GM18909 (cell line): ENCODE data around the gene TMEM204.
A peak's percentile ranks its signal among the peaks of the same experiment; 100 is the strongest.

Experiments used
- ATAC-seq: cut with Tn5 transposase; IDR thresholded peaks from one replicate; pipeline ENCODE4 v1.9.1; 2021; ENCODE audit warnings: mild to moderate bottlenecking; ENCODE audit not compliant: unreplicated experiment, poor library complexity

Gene TMEM204

DNA sequence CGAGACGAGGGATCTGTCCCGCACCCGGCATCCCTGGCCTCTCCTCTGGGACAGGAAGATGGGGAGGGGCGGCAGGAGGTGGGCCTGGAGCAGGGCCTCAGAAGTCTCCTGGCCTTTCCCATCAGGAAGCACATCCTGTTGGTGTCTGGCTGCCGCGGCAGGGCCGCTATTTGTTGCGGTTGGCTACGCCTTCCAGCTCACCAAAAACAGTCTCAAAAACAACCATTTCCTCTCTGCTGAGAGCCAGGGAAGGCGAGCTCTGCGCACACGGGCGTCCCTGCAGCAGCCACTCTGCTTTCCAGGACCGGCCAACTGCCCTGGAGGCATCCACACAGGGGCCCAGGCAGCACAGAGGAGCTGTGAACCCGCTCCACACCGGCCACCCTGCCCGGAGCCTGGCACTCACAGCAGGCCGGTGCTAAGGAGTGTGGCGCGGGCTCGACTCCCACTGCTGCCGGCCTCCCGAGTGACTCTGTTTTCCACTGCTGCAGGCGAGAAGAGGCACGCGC lies at the start of gene TMEM204:
TMEM204 (plus strand) TSS at position 224 of the 509 bp plus-strand sequence. CDS start 610 bp downstream, outside the sequence.
- ATAC-seq: no peak

DNA sequence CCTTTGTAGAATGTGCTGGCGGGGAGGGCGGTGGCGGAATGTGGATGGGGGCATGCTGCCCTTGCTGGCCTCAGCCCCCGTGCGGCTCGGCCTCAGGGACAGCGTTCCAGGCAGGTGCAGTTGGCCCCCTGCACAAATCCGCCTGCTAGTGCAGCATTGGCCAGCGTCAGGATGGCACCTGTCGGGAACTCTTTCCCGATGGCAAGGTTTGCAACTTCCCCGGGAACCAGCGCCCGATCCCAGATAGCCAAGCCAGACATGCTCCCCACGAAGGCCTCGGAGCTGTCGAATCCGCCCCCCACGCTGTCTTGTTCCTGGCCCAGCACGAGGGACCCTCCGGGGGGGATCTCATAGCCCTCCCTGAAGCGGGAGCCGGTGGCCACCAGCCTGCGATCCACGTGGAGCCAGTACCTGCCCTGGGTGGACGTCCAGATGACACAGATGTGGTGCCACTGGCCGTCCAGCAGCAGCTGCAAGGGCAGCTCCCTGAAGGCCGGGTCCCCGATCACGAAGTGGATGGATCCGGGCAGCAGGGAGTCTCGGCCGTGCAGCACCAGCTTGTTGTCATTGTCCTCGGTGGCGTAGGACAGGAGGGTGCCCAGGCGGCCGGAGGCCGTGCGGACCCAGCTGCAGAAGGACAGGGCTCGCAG lies 47.5 kb upstream of the TMEM204 start:
- ATAC-seq: no peak

DNA sequence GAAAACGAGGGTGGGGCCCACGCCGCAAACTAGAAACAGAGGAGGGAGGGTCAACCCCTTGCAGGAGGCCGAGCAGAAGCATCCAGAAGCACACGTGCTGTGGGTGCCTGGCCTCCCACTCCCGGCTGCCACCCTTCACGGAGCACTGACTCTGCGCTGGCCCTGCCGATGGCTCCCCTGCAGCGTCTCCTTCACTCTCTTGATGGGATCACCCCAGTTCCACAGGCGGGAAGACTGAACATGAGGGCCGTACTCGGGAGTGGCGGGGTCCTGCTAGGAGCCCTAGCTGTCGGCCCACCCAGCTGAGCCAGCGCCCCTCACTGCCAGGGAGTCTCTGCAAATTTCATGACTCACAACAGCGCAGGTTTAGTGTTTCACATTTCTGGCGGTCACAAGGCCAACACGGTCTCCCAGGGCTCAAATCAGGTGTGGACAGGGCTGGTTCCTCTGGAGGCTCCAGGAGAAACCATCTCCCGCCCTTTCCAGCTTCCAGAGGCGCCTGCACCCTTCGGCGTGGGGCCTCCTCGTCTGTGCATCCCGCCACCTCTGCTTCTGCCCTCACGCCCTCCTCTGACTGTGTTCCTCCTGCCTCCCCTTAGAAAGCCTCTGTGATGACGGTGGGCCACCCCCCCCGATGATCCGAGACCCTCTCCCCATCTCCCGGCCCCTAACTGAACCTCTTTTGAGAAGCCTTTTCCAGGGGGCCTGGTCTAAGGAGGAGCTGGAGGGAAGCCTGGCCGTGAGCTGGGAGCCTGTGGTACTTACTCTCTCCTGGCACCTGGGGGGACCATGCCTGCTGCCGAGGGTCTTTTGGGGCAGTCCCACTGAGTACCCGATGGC lies 46.7 kb upstream of the TMEM204 start:
- no peak for ATAC-seq

DNA sequence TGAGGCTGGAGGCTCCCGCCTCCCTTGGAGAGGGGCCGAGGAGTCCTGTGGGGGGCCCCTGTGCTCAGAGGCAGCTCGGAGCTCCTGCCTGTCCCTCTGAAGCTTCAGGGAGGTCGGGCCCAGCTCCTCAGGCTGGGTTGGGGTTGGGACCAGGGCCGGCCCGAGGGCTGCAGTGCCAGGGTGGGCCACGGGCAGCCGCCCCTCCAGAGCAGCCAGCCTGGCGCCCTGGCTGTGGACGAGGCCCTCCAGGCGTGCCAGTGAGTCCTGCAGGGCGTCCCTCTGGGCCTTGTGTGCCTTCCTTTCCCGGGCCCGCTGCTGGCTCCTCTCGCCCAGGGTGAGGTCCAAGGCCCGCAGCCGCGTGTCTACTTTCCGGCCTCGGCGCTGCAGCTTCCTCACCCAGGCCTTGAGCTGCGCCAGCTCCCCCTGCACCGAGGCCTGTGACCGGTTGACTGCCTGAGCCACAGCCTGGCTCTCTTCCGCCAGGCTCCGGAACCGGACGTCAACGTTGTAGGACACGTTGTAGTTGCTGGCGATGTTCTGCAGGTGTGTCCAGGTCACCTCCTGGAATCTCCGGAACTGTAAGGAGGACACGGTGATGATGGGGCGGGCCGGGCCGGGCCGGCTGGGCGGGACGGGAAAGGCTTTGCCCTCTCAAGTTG lies 45.9 kb upstream of the TMEM204 start:
- ATAC-seq: no peak

DNA sequence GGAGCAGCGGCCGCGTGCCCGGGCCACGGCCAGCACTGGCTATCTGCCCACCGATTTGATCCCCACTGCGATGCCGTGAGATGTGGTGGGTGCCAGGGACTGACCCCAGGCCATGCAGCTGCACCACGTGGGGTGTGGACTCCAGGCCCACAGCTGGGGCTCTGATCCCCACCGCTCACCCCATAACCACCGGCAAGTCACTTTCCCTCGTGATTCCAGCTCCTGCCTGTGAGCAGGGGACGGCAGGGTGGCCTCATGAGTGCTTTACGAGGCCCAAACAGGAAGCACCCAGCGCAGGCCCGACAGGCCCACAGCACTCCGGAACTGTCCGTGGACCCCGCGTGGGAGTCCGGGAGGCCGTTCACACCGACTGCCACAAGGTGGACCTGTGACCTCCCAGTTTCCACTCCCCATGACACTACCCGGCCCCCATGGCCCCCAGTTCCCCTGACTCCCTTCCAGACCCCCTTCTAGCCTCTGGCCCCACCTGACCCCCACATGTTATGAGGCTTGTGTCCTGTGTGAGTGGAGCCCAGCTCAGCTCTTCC lies 45.3 kb upstream of the TMEM204 start:
- no peak for ATAC-seq

DNA sequence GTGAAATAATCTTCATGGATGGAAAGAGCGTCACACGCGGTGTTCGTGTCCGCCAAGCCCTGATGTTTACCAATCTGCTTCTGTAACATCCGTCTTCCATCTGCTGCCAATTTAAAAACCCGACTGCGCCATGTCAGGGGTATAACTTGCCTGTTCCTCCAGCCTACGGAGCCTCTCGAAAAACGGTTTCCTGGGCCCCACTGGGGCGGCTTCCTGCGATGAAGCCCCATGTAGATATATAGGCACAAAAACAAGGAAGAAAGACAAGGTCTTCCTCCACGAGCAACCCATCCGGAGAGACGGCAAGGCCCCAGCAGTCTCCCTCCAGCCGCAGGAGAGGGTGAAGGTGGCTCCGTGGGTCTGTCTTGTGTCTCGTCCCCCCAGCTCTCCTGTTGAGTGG lies 44.8 kb upstream of the TMEM204 start, which contains the start of gene PTX4:
PTX4 (minus strand) TSS at position 326 of the 400 bp plus-strand sequence; CDS start at position 291, 35 bp downstream.
- ATAC-seq: no peak

DNA sequence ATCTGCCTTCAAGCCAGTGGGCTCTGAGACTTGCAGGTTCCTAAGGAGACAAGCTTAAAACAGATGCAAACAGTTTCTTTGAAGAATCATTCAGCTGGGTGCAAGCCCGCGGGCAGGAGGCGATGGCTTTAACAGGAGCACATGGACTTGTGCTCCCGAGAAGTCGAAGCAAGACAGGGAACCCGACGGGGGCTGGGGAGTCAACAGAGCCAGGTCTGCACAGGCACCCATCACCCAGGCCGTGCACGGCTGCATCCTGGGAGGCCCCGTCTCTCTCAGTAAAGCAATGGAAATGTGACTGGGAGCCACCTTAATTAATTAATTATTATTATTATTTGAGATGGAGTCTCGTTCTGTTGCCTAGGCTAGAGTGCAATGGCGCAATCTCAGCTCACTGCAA lies 44.4 kb upstream of the TMEM204 start:
- no peak for ATAC-seq

DNA sequence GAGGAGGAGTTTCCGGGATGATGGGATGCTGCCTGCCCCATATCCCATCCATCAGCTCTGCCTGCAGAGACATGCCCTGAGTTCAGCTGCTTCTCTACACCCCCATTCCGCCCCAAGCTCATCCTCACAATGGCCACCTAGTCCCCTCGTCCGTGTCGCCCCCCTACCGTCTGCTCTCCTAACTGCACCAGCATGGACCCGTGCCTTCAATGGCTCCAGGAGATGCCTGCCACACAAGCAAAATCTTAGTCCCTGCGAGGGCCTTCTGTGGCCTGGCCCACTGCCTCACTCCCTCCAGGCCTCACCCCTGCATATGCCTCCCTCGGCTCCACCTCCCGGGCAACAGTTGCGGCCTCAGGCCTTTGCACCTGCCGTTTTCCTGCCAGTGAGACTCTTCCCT lies 42.1 kb upstream of the TMEM204 start:
- ATAC-seq: no peak

DNA sequence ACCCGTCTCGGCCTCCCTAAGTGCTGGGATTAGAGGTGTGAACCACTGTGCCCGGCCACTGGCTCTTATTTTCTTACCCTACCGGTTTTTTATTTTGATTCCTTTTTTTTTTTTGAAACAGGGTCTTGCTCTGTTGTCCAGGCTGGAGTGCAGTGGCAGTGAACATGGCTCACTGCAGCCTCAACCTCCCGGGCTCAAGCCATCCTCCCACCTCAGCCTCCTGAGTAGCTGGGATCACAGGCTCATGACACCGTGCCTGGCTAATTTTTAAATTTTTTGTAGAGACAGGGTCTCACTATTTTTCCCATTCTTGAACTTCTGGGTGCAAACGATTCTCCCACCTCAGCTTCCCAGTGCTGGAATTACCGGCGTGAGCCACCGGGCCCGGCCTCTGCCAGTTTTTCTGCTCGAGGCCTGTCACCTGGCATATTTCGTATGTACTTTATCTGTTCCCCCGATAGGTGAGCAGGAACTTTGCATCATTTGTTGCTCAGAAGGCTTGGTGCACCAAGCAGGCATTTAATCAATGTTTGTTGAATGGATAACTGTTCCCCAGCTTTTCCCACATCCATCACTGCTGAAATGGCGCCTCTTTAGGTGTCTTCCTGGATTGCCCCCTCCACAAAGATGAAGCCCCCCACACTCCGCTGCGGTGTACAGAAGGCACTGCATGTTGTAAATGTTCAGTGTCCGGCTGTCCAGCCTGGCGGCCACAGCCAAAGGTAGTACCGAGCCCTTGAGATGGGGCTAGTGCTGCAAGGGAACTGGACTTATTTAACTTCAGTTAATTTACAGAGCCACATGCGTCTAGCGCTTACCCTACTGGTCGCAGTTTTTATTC lies 41.2 kb upstream of the TMEM204 start:
- no peak for ATAC-seq

DNA sequence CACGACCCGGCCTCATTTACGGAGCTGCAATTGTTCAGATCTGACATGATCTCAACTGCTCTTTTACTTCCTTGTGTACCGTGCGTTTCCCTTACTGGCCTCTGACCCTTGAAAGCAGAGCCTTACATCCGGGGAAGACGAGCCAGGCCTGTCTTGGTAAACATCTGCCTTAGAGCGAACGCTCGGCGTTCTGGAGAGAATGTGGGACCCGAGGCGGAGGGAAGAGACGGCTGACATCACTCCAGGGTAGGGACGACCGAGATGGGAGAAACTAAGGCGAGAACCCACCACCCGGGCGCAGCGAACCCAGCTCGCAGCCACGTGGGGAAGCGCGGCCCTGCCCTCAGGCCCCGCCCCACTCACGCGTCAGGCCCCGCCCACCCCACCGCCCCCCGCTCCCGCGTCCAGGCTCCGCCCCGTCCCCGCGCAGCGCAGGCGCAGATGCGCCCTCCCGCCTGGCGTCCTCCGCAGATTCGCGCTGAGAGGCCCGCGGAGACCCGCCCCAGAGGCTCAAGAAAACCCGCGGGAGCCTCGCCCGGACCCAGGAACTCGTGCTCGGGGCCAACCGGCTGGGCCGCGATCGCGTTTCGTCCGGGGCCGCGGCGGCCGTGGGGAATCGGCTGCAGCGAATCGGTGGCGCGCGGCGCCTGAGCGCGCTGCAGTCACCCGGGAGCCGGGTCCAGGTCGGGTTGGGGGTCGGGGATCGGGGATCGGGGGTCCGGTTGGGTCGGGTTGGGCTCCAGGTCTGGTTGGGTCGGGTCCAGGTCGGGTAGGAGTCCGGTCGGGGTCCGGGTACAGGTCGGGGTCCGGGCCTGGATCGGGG lies 40.3 kb upstream of the TMEM204 start, which contains the start of gene TELO2:
TELO2 (plus strand) TSS at position 438 of the 823 bp plus-strand sequence. CDS start 922 bp downstream, outside the sequence.
- ATAC-seq: peak; percentile 56

DNA sequence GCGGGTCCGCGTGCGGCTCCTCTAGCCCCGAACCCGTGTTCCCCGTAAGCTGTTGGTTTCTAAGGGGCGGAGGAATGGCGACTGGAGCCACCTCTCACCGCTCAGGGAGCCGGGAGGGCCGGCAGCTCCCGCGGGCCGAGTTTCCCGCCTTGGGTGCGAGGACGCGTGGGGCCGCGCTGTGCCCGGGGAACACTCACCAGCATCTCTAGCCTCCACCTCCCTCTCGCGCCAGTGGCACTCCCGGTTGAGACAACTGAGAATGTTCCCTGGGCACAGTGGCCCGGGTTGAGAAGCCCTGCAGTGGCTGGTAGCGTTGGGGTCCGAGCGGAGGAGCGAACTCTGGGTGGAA lies 39.7 kb upstream of the TMEM204 start:
- peak; percentile 20 for ATAC-seq

DNA sequence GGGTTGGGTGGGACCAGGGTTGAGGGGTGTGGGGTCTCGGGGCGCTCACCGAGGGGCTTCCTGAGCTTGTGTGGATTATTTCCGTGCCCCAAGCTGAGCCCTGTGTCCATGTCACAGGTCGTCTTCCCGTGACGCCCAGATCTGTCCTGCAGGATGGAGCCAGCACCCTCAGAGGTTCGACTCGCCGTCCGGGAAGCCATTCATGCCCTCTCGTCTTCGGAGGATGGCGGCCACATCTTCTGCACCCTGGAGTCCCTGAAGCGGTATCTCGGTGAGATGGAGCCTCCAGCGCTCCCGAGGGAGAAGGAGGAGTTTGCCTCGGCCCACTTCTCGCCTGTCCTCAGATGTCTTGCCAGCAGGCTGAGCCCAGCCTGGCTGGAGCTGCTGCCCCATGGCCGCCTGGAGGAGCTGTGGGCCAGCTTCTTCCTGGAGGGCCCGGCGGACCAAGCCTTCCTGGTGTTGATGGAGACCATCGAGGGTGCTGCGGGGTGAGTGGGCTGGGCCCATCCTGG lies 39.3 kb upstream of the TMEM204 start:
- ATAC-seq: no peak

DNA sequence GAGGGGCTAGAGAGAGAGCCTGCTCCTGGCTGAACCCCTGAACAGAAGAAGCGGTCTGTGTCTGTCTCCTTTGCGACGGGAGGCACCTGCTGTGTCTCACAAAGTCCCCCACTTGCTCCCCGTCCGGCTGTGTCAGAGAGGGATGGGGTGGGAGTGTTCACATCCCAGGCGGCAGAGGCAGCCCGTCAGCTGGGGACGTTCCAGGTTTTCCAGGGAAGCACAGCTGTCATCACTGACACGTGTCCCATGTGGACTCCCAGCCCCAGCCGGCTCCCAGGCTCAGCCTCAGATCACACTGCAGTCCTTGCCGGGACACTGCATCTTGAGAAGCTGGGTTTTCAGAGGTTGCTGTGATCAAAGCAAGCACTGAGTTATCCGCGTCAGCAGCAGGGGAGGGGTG lies 38.8 kb upstream of the TMEM204 start:
- ATAC-seq: no peak

DNA sequence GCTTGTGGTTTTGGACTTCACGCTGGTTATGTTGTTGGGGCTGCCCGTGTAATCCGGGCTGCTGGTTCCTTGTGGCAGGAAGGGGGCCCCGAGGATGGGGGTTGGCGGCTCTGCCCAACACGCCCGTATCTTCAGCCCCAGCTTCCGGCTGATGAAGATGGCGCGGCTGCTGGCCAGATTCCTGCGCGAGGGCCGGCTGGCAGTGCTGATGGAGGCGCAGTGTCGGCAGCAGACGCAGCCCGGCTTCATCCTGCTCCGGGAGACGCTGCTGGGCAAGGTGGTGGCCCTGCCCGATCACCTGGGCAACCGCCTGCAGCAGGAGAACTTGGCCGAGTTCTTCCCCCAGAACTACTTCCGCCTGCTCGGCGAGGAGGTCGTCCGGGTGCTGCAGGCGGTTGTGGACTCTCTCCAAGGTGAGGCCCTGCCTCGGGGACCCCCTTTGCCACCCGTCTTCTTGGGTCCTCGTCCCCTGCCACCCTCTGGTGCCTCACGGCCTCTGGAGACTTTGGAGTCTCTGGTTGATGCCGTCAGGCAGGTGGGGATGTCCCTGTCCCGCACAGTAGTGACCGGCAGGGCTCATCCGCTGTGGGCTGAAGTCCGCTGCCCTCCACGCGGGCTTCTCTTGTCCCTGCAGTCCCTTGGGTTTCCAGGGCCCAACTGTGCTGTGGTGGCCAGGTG lies 38.1 kb upstream of the TMEM204 start:
- ATAC-seq: no peak

DNA sequence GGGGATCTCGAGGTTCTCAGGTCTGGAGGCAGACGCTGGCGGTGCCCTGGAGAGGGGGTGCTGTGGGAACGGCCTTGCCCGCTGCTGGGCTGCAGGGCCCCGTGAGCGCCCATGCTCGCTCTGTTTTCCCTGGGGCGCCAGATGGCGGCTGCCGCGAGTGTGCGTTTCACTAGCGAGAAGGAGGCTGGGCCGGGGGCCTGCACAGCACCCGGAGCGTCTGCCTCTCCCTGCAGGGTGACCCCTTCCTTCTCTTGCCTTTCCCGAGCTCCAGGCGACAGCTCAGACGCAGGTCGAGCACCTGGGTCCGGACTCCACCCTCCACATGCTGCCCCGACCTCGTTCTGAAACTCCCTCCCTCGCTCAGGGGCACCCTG lies 37.6 kb upstream of the TMEM204 start:
- ATAC-seq: no peak

DNA sequence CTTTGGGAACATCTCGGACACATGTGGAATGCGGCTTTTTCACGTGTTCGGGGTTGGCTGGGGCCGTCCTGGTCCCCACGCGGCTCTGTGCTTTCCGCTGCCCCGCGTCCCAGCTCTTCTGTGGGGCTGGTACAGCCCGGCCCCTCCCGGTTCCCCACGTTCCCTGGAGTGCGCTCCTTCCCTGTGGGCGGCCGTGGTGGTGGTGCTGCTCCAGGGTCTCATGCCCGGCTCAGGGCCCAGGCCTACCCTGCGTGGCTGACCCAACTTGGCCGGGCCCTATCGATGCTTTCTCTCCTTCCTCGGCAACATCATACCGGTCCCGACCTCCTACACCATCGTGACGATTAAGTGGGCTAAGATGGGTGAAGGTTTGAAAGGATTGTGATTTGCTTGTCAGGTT lies 37.0 kb upstream of the TMEM204 start:
- no peak for ATAC-seq

DNA sequence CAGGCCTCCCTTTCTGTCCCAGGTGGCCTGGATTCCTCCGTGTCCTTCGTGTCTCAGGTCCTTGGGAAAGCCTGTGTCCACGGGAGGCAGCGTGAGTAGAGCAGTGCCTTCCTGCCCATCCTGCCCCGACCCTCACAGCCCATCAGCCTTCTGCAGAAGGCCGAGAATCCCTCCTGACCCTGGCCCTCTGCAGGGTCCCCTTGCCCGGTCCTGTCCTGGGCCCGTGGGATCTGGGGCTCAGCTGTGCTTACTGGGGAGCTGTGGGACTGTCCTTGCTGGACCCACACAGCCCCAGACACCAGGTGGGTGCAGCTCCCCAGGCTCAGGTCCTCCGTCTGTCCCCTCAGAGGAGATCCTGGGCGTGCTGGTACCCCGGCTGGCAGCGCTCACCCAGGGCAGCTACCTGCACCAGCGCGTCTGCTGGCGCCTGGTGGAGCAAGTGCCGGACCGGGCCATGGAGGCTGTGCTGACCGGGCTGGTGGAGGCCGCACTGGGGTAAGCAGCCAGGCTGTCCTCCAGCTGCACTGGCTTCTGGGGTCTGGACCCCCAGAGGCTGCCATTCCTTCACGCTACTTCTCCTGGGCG lies 36.4 kb upstream of the TMEM204 start:
- ATAC-seq: no peak
